LNCAP (cell line): ENCODE measurements around the gene MYRIP.

ENCODE experiments used
- TF ChIP-seq, protein P1 (sequence below): fragments of 450-650 bp; IDR thresholded peaks from 2 replicates; pipeline ENCODE4 v1.5.1; 2017; ENCODE audit warnings: mild to moderate bottlenecking

The MYRIP gene

DNA sequence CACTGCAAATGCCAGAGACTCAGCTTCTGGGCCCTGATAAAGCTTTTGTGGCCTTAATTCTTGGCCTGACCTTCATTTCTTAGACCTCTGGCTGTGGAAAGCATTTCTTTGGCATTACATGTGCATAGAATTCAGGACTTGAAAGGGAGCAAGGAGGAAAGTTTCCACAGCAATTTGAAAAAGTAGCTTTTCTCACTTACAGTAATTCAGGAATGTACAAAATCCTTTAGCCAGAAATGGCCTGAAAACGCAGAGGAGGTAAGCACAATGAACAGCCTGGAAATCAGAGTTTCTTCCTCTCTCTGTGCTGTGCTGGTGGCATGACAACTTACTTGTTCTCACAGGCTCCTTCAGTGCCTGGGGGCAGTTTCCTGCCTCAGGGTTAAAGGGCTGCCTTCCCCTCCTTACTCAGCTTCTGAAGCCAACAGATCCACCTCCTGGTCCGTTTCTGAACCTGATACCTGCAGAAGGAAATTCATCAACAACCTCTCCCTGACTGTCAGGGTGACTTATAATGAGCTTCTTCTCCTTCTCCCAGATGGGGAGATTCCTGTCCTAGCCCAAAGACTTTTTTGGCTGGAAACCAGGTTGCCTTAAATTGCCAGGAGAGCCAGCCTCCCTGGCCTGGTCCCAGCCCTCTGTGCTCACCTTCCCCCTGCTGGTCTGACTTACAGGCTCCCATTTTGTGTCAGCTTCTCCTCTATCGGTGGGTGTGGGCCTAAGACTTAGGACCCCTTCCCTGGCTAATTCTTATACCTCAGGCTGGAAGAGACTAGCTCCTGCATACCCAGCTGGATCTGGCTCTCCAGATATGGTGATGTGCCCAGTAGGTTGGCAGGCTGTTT, 102.3 kb downstream of the MYRIP start:
- TF ChIP-seq, protein P1, sequence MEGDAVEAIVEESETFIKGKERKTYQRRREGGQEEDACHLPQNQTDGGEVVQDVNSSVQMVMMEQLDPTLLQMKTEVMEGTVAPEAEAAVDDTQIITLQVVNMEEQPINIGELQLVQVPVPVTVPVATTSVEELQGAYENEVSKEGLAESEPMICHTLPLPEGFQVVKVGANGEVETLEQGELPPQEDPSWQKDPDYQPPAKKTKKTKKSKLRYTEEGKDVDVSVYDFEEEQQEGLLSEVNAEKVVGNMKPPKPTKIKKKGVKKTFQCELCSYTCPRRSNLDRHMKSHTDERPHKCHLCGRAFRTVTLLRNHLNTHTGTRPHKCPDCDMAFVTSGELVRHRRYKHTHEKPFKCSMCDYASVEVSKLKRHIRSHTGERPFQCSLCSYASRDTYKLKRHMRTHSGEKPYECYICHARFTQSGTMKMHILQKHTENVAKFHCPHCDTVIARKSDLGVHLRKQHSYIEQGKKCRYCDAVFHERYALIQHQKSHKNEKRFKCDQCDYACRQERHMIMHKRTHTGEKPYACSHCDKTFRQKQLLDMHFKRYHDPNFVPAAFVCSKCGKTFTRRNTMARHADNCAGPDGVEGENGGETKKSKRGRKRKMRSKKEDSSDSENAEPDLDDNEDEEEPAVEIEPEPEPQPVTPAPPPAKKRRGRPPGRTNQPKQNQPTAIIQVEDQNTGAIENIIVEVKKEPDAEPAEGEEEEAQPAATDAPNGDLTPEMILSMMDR: peak; percentile 19; the same call in 1 of the 2 replicates

DNA sequence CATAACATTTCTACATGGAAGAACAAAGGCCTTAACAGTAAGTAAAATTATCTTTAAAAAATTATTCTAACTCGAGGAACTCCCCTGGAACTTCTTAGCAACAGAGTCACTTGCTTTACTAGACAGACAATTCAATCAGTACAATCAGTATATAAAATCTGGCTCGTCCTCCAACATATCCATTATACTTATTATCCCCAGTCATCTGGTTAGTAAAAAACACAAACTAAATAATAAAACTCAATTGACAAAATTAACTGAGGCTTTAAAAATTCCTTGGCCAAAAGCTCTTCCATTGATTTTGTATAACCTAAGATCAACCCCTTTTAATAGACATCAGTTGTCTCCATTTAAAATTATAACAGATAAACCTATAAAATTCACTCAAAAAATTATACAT, 105.6 kb downstream of the MYRIP start:
- TF ChIP-seq, protein P1: no peak

DNA sequence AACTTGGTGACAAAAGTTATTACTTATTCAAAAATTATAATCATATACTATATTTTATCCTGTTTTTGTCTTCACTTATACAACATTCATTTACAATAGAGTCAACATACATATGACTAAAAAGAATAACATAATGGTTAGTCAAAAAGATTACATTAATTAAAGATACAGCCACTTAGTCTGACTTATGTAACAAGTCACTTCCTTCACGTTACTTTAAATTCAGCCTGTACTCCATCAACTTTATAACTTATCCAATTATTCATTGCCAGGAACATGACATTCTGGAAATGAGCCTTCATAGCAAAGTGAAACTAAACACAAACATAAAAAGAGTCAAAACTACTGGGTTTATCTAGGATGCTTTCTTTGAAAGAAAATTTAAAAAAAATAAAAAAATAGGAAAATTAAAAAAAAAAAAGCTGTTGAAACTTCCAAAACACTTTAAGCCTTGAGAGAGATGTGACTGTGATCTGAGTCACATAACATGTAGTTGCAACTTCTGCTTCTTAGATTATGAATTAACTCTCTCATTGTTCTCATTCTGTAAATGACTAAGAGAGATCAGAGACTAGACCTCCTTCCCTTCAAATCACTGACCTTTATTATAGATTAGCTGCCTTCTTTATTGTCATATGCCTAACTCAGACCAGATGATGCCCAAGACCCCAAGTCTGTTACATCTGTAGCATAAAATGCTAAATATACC, 107.8 kb downstream of the MYRIP start:
- TF ChIP-seq, protein P1: no peak

DNA sequence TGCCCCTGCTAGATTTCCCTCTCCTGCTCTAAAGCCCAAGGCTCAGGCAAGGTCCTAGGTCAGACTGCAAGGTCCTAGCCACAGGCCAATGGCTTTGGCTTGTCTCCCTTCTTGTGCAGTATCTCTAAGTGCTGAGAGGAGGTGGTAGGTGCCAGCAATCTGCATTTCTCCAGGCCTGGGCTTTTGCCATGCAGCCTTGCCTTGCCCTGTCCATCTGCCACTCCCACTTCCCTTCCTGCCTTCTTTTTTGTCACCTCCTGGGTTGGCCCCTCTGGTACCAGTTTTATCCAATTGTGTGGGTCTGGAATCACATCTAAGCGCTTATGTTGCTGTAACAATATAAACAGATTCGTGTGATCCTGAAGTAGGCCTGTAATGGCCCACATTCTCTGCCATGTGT, 109.9 kb downstream of the MYRIP start:
- TF ChIP-seq, protein P1: no peak

DNA sequence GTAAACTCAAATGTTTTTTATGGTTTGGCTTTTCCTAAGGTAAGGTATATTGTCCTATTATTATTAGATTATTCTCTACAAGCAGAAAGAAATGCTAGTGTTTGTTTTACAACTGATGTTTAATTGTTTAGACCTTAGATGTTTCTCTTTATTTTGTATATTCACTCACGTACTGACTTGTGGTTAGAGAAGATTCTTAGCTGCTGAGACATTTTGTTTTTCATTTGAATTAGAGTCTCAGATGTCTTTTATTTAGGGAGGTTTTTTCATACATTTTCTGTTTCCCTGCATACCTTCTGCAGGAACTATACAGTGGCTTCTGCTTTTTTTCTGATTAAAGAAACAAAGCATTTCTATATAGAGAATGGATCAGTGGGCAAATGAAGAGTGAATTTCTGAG, 110.9 kb downstream of the MYRIP start:
- TF ChIP-seq, protein P1: no peak

DNA sequence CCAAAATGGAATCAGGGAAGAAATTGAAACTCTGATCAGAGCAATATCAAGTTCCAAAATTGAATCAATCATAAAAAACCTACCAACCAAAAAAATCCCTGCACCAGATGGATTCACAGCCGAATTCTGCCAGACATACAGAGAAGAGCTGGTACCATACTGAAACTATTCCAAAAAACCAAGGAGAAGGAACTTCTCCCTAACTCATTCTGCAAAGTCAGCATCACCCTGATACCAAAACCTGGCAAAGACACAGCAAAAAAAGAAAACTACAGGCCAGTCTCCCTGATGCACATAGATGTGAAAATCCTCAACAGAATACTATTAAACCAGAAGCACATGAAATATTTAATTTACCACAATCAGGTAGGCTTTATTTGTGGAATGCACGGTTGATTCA, 118.1 kb downstream of the MYRIP start:
- TF ChIP-seq, protein P1: no peak

DNA sequence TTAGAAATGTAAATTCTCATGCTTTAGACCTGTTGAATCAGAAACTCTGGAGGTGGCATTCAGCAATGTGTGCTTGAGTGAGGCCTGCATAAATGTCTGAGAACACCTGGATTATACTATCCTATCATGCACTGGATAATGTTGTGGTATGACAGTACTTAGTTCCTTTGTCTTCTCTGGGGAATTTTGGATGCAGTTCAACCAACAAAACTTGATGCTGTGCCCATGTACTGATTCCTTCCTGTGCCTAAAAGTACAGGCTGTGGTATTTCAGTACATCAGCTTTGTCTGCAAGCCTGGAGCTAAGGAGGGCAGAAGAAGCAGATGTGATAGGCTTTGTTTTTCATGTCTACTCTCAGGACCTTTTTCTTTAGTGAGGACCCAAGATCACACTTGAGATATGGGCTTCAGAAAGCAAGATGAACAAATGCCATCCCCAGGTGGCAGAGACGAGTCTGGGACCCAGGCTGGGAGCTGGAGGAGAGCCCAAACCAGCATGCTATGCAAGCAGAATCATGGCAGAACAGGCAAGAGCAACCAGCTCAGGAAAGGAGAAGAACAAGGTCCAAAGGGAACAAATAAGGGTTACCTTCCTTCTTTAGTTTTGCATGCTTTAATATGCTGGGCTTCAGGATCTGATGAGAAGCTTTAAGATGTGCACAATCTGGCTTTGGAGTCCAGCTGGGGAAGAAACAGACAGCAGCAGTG, 124.7 kb downstream of the MYRIP start:
- TF ChIP-seq, protein P1: no peak
